IgD-negative memory B cell (primary cell): ENCODE results near the gene DGCR6L. TPM values are rescaled to one million over a fixed set of nuclear protein-coding genes. Genes with fewer than 3 reads are reported as not detected.
"Not testable (repeated sequence)": the region's sequence is repeated elsewhere in the genome, so short reads cannot be mapped to it uniquely, and the experiment has no call there.

Source experiments
- H3K27ac Mint-ChIP-seq, 3 donors: one replicate each; pipeline ENCODE4 v1.8.0; 2020 to 2022; ENCODE audit warnings: mild to moderate bottlenecking in 3 of 3, mixed read lengths in 3 of 3, moderate library complexity in 1 of 3
- H3K27me3 Mint-ChIP-seq: one replicate; pipeline ENCODE4 v1.8.0; 2021; ENCODE audit warnings: mixed read lengths
- H3K36me3 Mint-ChIP-seq: one replicate; pipeline ENCODE4 v1.8.0; 2020; ENCODE audit warnings: mild to moderate bottlenecking, mixed read lengths
- H3K4me1 Mint-ChIP-seq, 3 donors: one replicate each; pipeline ENCODE4 v1.8.0; 2020 to 2022; ENCODE audit warnings: mixed read lengths in 3 of 3, mild to moderate bottlenecking in 1 of 3
- H3K4me3 Mint-ChIP-seq, 4 donors: one replicate each; pipeline ENCODE4 v1.8.0; 2020 to 2022; ENCODE audit warnings: mild to moderate bottlenecking in 4 of 4, mixed read lengths in 4 of 4, moderate library complexity in 3 of 4
- H3K9me3 Mint-ChIP-seq, 3 donors: one replicate each; pipeline ENCODE4 v1.8.0; 2020 to 2021; ENCODE audit warnings: mixed read lengths in 3 of 3, mild to moderate bottlenecking in 1 of 3
- polyA plus RNA-seq: library from polyadenylated mRNA; unstranded; fragments of 300-500 nt; fragmentation: Illumina TruSeq; gene quantifications from one replicate; pipeline ENCODE4 v1.2.3, GENCODE V29; 2021

The DGCR6L gene
- polyA plus RNA-seq, 1 donor from 2014 or later: 63.5 TPM

GRCh38 chr22:20291604-20292063 is 28.2 kb downstream of the DGCR6L start:
- Mint-ChIP-seq H3K27me3 (peaks cover 3% of the 10 kb centered on the region), H3K9me3 (no peaks in the 10 kb centered on the region), H3K27ac (no peak overlapping the region), H3K4me3 (no peak overlapping the region), H3K4me1 (no peaks in the 10 kb centered on the region), H3K36me3 (no peaks in the 10 kb centered on the region)

- Mint-ChIP-seq H3K4me3 (no peak overlapping the region), H3K27ac (no peak overlapping the region), H3K9me3 (no peaks in the 10 kb centered on the region), H3K27me3 (peaks cover 3% of the 10 kb centered on the region), H3K36me3 (no peaks in the 10 kb centered on the region), H3K4me1 (no peaks in the 10 kb centered on the region)
Measured at GRCh38 chr22:20291249-20291586, 28.6 kb downstream of the DGCR6L start.

- Mint-ChIP-seq H3K36me3 (no peaks in the 10 kb centered on the region), H3K27me3 (peaks cover 3% of the 10 kb centered on the region), H3K4me1 (no peaks in the 10 kb centered on the region), H3K4me3 (no peak overlapping the region), H3K9me3 (no peaks in the 10 kb centered on the region), H3K27ac (no peak overlapping the region)
Measured at GRCh38 chr22:20290578-20291248, 29.1 kb downstream of the DGCR6L start.

GRCh38 chr22:20290045-20290392 is 29.8 kb downstream of the DGCR6L start:
- no peak overlapping the region for H3K27ac Mint-ChIP-seq
- no peaks in the 10 kb centered on the region for H3K36me3 Mint-ChIP-seq
- H3K4me1 Mint-ChIP-seq: no peaks in the 10 kb centered on the region
- H3K4me3 Mint-ChIP-seq: no peak overlapping the region
- no peaks in the 10 kb centered on the region for H3K9me3 Mint-ChIP-seq
- H3K27me3 Mint-ChIP-seq: peaks cover 3% of the 10 kb centered on the region

- H3K4me3 Mint-ChIP-seq, H3K27me3 Mint-ChIP-seq, H3K9me3 Mint-ChIP-seq, H3K36me3 Mint-ChIP-seq, H3K4me1 Mint-ChIP-seq, H3K27ac Mint-ChIP-seq: not testable (repeated sequence)
Measured at GRCh38 chr22:20289182-20290044, 30.4 kb downstream of the DGCR6L start.

GRCh38 chr22:20286784-20287423 is 33.0 kb downstream of the DGCR6L start:
- not testable (repeated sequence) for H3K9me3 Mint-ChIP-seq, H3K4me1 Mint-ChIP-seq, H3K36me3 Mint-ChIP-seq, H3K27me3 Mint-ChIP-seq, H3K27ac Mint-ChIP-seq, H3K4me3 Mint-ChIP-seq

- not testable (repeated sequence) for H3K4me1 Mint-ChIP-seq, H3K36me3 Mint-ChIP-seq
- H3K27ac Mint-ChIP-seq: peak overlapping the region in 1 of 3 donors; percentile 19
Measured at GRCh38 chr22:20286312-20286660, 33.6 kb downstream of the DGCR6L start.

GRCh38 chr22:20285473-20286311 is 34.2 kb downstream of the DGCR6L start:
- H3K36me3 Mint-ChIP-seq, H3K27ac Mint-ChIP-seq, H3K9me3 Mint-ChIP-seq, H3K4me3 Mint-ChIP-seq, H3K27me3 Mint-ChIP-seq, H3K4me1 Mint-ChIP-seq: not testable (repeated sequence)

More at GRCh38 chr22:20286312-20286660, 33.6 kb downstream of the DGCR6L start:
- H3K9me3 Mint-ChIP-seq, H3K4me3 Mint-ChIP-seq, H3K27me3 Mint-ChIP-seq: not testable (repeated sequence)

- Mint-ChIP-seq H3K4me3 (no peak overlapping the region), H3K36me3 (no peaks in the 10 kb centered on the region), H3K27me3 (peaks cover 3% of the 10 kb centered on the region), H3K4me1 (no peaks in the 10 kb centered on the region), H3K27ac (peak overlapping the region in 1 of 3 donors; percentile 31), H3K9me3 (no peaks in the 10 kb centered on the region)
Measured at GRCh38 chr22:20284471-20285086, 35.3 kb downstream of the DGCR6L start.

- Mint-ChIP-seq H3K36me3 (no peaks in the 10 kb centered on the region), H3K9me3 (no peaks in the 10 kb centered on the region), H3K4me3 (no peak overlapping the region), H3K27ac (no peak overlapping the region), H3K4me1 (no peaks in the 10 kb centered on the region), H3K27me3 (peaks cover 1% of the 10 kb centered on the region)
Measured at GRCh38 chr22:20283674-20284066, 36.2 kb downstream of the DGCR6L start.

GRCh38 chr22:20282901-20283673 is 36.8 kb downstream of the DGCR6L start:
- Mint-ChIP-seq H3K27ac (no peak overlapping the region), H3K27me3 (peaks cover 1% of the 10 kb centered on the region), H3K36me3 (no peaks in the 10 kb centered on the region), H3K9me3 (no peaks in the 10 kb centered on the region), H3K4me1 (no peaks in the 10 kb centered on the region), H3K4me3 (no peak overlapping the region)

- Mint-ChIP-seq H3K4me1 (no peaks in the 10 kb centered on the region), H3K9me3 (no peaks in the 10 kb centered on the region), H3K27me3 (no peaks in the 10 kb centered on the region), H3K36me3 (no peaks in the 10 kb centered on the region), H3K27ac (no peak overlapping the region), H3K4me3 (no peak overlapping the region)
Measured at GRCh38 chr22:20281891-20282290, 38.0 kb downstream of the DGCR6L start.

GRCh38 chr22:20281473-20281872 is 38.4 kb downstream of the DGCR6L start:
- H3K27ac Mint-ChIP-seq, H3K4me3 Mint-ChIP-seq, H3K27me3 Mint-ChIP-seq, H3K36me3 Mint-ChIP-seq, H3K4me1 Mint-ChIP-seq, H3K9me3 Mint-ChIP-seq: not testable (repeated sequence)

GRCh38 chr22:20280866-20281265 is 39.0 kb downstream of the DGCR6L start:
- no peak overlapping the region for H3K4me3 Mint-ChIP-seq

More at GRCh38 chr22:20280866-20281265, 39.0 kb downstream of the DGCR6L start:
- H3K4me1 Mint-ChIP-seq: no peaks in the 10 kb centered on the region
- no peaks in the 10 kb centered on the region for H3K27me3 Mint-ChIP-seq
- no peak overlapping the region for H3K27ac Mint-ChIP-seq
- H3K9me3 Mint-ChIP-seq: no peaks in the 10 kb centered on the region
- H3K36me3 Mint-ChIP-seq: no peaks in the 10 kb centered on the region
